Measurements from ENCODE around the gene EDRF1. TPM values are rescaled to one million over a fixed set of nuclear protein-coding genes. Genes with fewer than 3 reads are reported as not detected.

EDRF1 gene
- total and polyA plus RNA-seq, 9 donors: 17.0 to 29.0 (median 23.5) TPM

DNA sequence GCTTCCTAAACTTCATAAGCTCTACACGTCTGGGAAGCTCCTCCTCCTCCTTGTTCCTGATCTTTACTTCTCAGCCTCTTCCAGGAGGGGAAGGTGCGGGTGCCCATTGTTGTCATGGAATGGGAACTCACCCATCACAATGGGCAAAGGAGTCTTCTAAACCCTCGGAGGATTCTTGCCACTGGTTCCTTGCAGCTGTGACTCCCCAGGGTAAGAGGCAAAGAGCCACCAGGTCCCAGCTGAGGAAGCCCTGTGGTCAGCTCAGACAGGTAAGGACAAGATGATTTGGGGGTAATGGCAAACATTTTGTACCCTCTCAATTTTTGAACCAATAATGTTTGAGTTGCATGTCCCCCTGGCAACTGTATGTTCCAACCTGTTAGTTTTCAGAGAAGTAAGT is 36.4 kb upstream of the EDRF1 start, which contains the start of gene TEX36:
Gene TEX36, minus strand, starts transcription at position 101 of the 400 bp plus-strand sequence. CDS start 174 bp downstream, outside the sequence.
- intact Hi-C loops (cut with DNase I): no loop called here
- DNase-seq: no peak
- H3K4me3 ChIP-seq: no peak within 1 kb of the TSS
- H3K9me3 ChIP-seq: peaks cover 0 to 2% of the 10 kb centered on the region in 2 donors
- H3K27me3 ChIP-seq: no peaks in the 10 kb centered on the region
- no peak within 1 kb of the TSS for H3K27ac ChIP-seq
- TF ChIP-seq POLR2A (IDR thresholded peaks at IDR 0.05) (no peak), EP300 (IDR thresholded peaks at IDR 0.05) (no peak)
- TF ChIP-seq, protein P1, sequence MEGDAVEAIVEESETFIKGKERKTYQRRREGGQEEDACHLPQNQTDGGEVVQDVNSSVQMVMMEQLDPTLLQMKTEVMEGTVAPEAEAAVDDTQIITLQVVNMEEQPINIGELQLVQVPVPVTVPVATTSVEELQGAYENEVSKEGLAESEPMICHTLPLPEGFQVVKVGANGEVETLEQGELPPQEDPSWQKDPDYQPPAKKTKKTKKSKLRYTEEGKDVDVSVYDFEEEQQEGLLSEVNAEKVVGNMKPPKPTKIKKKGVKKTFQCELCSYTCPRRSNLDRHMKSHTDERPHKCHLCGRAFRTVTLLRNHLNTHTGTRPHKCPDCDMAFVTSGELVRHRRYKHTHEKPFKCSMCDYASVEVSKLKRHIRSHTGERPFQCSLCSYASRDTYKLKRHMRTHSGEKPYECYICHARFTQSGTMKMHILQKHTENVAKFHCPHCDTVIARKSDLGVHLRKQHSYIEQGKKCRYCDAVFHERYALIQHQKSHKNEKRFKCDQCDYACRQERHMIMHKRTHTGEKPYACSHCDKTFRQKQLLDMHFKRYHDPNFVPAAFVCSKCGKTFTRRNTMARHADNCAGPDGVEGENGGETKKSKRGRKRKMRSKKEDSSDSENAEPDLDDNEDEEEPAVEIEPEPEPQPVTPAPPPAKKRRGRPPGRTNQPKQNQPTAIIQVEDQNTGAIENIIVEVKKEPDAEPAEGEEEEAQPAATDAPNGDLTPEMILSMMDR (IDR thresholded peaks at IDR 0.05): no peak
- no peaks in the 10 kb centered on the region for H3K4me1 ChIP-seq (ENCODE audit: insufficient read depth)
- WGBS, 3 donors: 70 to 82% (median 73%) methylated on average over 3 of the region's 3 CpGs
- no peaks in the 10 kb centered on the region for H3K36me3 ChIP-seq

DNA sequence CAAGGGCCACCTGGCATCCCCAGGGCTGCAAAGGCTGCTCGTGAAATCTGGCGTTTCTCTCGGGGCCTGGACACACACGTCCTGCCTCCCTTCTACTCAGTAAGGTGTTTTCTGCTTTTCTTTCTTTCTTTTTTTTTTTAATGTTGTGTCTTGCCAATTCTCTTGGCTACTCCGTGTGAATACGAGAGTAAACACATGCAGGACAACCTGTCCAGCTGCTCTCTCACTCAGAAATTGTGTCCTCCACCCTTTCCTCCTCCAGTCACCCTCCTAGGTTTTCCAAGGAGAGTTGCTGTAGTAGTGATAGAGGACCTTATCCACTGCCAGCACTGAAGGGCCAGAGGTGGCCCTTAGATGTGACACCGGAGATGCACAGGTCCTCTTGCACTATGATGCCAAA is 35.7 kb upstream of the EDRF1 start:
- Histone ChIP-seq H3K27me3 (no peaks in the 10 kb centered on the region), H3K9me3 (no peaks in the 10 kb centered on the region), H3K4me3 (no peak overlapping the region), H3K27ac (no peak overlapping the region), H3K36me3 (no peaks in the 10 kb centered on the region), H3K4me1 (ENCODE audit: insufficient read depth) (no peaks in the 10 kb centered on the region)
- no peak for DNase-seq
- intact Hi-C loops (cut with DNase I): no loop called here
- TF ChIP-seq, protein P1 (IDR thresholded peaks at IDR 0.05): no peak
- TF ChIP-seq EP300 (IDR thresholded peaks at IDR 0.05) (no peak), POLR2A (IDR thresholded peaks at IDR 0.05) (no peak)
- 42 to 51% (median 50%) methylated on average over 7 of the region's 7 CpGs for WGBS, 3 donors

GRCh38 chr10:125684581-125684980 is 34.9 kb upstream of the EDRF1 start:
- TF ChIP-seq EP300 (IDR thresholded peaks at IDR 0.05): no peak
- no peak for TF ChIP-seq POLR2A (IDR thresholded peaks at IDR 0.05)
- TF ChIP-seq, protein P1 (IDR thresholded peaks at IDR 0.05): no peak
- DNase-seq: no peak
- H3K4me3 ChIP-seq: no peak overlapping the region
- intact Hi-C loops (cut with DNase I): no loop called here
- no peaks in the 10 kb centered on the region for H3K27me3 ChIP-seq
- H3K27ac ChIP-seq: no peak overlapping the region
- no peaks in the 10 kb centered on the region for H3K9me3 ChIP-seq
- no peaks in the 10 kb centered on the region for H3K4me1 ChIP-seq (ENCODE audit: insufficient read depth)
- 73 to 84% (median 76%) methylated on average over 5 of the region's 5 CpGs for WGBS, 3 donors
- no peaks in the 10 kb centered on the region for H3K36me3 ChIP-seq

GRCh38 chr10:125687507-125688185 is 31.9 kb upstream of the EDRF1 start:
- intact Hi-C loops (cut with DNase I): no loop called here
- DNase-seq: no peak
- TF ChIP-seq, protein P1 (IDR thresholded peaks at IDR 0.05): no peak
- TF ChIP-seq POLR2A (IDR thresholded peaks at IDR 0.05) (no peak), EP300 (IDR thresholded peaks at IDR 0.05) (no peak)
- H3K36me3 ChIP-seq: no peaks in the 10 kb centered on the region
- no peaks in the 10 kb centered on the region for H3K27me3 ChIP-seq
- H3K4me1 ChIP-seq (ENCODE audit: insufficient read depth): no peaks in the 10 kb centered on the region
- no peak overlapping the region for H3K4me3 ChIP-seq
- H3K9me3 ChIP-seq: no peaks in the 10 kb centered on the region
- WGBS, 3 donors: 80 to 84% (median 81%) methylated on average over 3 of the region's 3 CpGs
- H3K27ac ChIP-seq: no peak overlapping the region
